ENCODE data around the gene MCF2L.

Gene MCF2L

GRCh38 chr13:112982281-112983041 lies 13.4 kb downstream of the MCF2L start:
- no peak for TF ChIP-seq CTCF (IDR thresholded peaks at IDR 0.05; ENCODE audit: low read depth, low read length, missing control alignments)

DNA sequence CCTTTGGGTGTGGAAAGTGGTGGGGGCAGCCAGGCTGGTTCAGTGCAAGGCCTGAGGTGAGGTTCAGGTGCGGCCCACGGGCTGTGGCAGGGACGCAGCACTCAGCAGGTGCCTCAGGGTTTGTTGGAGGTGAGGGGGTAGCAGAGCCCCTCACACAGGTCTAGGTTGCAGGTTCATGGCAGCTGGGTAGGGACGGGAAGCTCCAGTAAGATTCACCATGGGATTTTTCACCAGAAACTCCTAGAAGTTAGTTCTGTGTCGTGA lies 14.0 kb downstream of the MCF2L start:
- TF ChIP-seq CTCF (IDR thresholded peaks at IDR 0.05; ENCODE audit: low read depth, low read length, missing control alignments): no peak
- Histone ChIP-seq H3K27ac (no peak overlapping the region), H3K27me3 (replicated peaks) (peaks cover 15% of the 10 kb centered on the region), H3K36me3 (replicated peaks) (no peaks in the 10 kb centered on the region), H3K4me3 (ENCODE audit: low read depth, low read length) (no peak overlapping the region)
- DNase-seq: no peak
- in situ Hi-C loops (cut with HindIII; ENCODE audit: low pct_ligation_motif_present, low sequenced_read_pairs): no loop called here

More at GRCh38 chr13:112982281-112983041, 13.4 kb downstream of the MCF2L start:
- no peaks in the 10 kb centered on the region for H3K36me3 ChIP-seq (replicated peaks)
- no peak overlapping the region for H3K4me3 ChIP-seq (ENCODE audit: low read depth, low read length)
- no peak overlapping the region for H3K27ac ChIP-seq
- peaks cover 15% of the 10 kb centered on the region for H3K27me3 ChIP-seq (replicated peaks)
- no peak for DNase-seq
- in situ Hi-C loops (cut with HindIII; ENCODE audit: low pct_ligation_motif_present, low sequenced_read_pairs): no loop called here

DNA sequence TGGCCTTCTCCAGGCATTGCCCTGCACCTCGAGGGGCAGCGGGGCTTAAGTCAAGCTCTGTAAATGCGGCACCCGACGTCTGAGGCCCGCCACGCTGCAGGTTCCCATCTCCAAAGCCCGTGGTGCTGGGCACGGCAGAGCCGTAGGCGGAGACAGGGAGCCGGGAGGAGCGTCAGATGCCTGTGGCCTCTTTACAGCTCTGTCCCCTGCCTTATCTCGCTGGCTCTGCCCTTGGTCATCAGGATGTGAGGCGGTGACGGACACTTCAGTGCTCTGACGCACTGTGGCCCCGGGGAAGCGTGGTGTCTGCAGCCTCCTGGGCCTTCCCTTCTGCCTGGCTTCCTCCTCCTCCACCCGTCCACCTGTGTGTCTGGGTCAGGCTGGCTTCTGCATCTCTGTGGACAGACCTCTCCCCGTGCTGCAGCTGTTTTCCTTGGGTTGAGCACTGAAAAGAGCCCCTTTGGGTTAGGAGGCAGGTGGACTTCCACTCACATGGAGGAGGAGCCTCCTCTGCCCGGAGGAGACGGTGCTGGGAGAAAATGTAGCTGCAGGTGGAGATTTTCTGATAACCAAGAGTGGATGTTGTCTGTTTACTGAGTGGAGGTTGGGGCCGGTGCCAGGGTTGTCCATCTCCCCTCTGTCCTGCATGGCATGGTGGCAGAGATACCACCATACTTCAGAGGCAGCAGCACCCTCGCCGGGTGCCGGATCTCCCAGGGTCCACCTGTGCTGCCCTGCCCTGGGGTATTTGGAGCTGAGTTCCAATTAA lies 14.6 kb downstream of the MCF2L start:
- TF ChIP-seq CTCF (IDR thresholded peaks at IDR 0.05; ENCODE audit: low read depth, low read length, missing control alignments): no peak
- Histone ChIP-seq H3K27me3 (replicated peaks) (peaks cover 15% of the 10 kb centered on the region), H3K36me3 (replicated peaks) (no peaks in the 10 kb centered on the region), H3K27ac (no peak overlapping the region), H3K4me3 (ENCODE audit: low read depth, low read length) (no peak overlapping the region)
- no peak for DNase-seq
- in situ Hi-C loops (cut with HindIII; ENCODE audit: low pct_ligation_motif_present, low sequenced_read_pairs): no loop called here

GRCh38 chr13:112984501-112984900 lies 15.5 kb downstream of the MCF2L start:
- Histone ChIP-seq H3K27ac (no peak overlapping the region), H3K4me3 (ENCODE audit: low read depth, low read length) (no peak overlapping the region), H3K36me3 (replicated peaks) (no peaks in the 10 kb centered on the region), H3K27me3 (replicated peaks) (peaks cover 15% of the 10 kb centered on the region)
- in situ Hi-C loops (cut with HindIII; ENCODE audit: low pct_ligation_motif_present, low sequenced_read_pairs): no loop called here
- DNase-seq: no peak
- TF ChIP-seq CTCF (IDR thresholded peaks at IDR 0.05; ENCODE audit: low read depth, low read length, missing control alignments): no peak

- in situ Hi-C loops (cut with HindIII; ENCODE audit: low pct_ligation_motif_present, low sequenced_read_pairs): no loop called here
- peaks cover 15% of the 10 kb centered on the region for H3K27me3 ChIP-seq (replicated peaks)
Observed at GRCh38 chr13:112984954-112985802, 16.2 kb downstream of the MCF2L start.

More at GRCh38 chr13:112984954-112985802, 16.2 kb downstream of the MCF2L start:
- no peak for DNase-seq
- no peak for TF ChIP-seq CTCF (IDR thresholded peaks at IDR 0.05; ENCODE audit: low read depth, low read length, missing control alignments)
- Histone ChIP-seq H3K27ac (no peak overlapping the region), H3K4me3 (ENCODE audit: low read depth, low read length) (no peak overlapping the region), H3K36me3 (replicated peaks) (no peaks in the 10 kb centered on the region)

Measured in brain microvascular endothelial cell (primary cell).